OCI-M1 (cell line): ENCODE results near the gene ARHGAP12.
A peak's percentile ranks its signal among the peaks of the same experiment; 100 is the strongest.
"Not testable (repeated sequence)": the region's sequence is repeated elsewhere in the genome, so short reads cannot be mapped to it uniquely, and the experiment has no call there.

Source experiments
- DNase-seq: peaks from one replicate; lab custom pipeline; 2025; lab: John Stamatoyannopoulos, UW

The ARHGAP12 gene, protein sequence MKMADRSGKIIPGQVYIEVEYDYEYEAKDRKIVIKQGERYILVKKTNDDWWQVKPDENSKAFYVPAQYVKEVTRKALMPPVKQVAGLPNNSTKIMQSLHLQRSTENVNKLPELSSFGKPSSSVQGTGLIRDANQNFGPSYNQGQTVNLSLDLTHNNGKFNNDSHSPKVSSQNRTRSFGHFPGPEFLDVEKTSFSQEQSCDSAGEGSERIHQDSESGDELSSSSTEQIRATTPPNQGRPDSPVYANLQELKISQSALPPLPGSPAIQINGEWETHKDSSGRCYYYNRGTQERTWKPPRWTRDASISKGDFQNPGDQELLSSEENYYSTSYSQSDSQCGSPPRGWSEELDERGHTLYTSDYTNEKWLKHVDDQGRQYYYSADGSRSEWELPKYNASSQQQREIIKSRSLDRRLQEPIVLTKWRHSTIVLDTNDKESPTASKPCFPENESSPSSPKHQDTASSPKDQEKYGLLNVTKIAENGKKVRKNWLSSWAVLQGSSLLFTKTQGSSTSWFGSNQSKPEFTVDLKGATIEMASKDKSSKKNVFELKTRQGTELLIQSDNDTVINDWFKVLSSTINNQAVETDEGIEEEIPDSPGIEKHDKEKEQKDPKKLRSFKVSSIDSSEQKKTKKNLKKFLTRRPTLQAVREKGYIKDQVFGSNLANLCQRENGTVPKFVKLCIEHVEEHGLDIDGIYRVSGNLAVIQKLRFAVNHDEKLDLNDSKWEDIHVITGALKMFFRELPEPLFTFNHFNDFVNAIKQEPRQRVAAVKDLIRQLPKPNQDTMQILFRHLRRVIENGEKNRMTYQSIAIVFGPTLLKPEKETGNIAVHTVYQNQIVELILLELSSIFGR

DNA sequence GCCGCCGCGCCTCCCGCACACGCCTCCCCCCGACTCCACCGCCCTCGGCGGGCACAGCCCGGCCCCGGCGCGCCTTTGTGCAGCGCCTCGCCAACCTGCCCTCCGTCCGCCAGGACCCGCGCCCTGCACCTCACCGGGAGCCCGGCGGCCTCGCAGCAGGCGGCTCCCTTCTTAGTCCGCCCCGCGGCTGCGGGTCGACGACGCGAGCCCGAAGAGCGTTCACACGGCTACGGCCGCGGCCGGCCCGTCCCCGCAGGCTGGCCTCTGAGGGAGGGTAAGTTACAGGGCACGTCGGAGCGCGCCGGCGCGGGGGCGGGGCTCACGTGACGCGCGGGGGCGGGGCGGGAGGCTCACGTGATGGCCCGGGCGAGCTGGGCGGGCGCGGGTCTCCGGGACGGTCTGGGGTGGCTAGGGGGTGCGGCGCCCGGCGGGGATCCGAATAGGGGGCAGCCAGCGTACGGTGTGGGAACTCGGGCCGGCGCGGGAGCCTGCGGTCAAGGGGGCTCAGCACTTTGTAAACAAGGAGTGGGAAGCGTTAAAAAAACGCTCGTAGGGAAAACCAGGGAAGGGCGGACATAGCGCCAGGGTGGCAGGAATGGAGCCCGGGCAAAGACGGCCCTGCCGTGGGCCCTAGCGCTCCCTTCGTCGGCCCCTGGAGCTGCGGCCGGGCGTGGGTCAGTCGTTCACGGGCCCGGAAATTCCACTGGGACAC is at the start of gene ARHGAP12:
TSS of gene ARHGAP12 (minus strand) at position 283 of the 712 bp plus-strand sequence. CDS start 19,976 bp downstream, outside the sequence.
- DNase-seq: peak; percentile 89

DNA sequence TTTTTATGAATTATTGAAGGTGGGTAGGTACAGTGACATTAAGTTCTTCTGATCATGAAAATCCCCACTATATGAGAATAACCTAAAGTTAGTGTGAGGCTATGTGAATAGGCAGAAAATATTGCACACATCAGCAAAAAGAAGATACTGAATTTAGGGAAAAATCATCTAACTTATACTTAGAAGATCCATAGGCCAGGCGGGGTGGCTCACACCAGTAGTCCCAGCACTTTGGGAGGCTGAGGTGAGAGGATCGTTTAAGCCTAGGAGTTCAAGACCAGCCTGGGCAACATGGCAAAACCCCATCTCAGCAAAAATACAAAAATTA is 49.5 kb upstream of the ARHGAP12 start:
- DNase-seq: no peak

DNA sequence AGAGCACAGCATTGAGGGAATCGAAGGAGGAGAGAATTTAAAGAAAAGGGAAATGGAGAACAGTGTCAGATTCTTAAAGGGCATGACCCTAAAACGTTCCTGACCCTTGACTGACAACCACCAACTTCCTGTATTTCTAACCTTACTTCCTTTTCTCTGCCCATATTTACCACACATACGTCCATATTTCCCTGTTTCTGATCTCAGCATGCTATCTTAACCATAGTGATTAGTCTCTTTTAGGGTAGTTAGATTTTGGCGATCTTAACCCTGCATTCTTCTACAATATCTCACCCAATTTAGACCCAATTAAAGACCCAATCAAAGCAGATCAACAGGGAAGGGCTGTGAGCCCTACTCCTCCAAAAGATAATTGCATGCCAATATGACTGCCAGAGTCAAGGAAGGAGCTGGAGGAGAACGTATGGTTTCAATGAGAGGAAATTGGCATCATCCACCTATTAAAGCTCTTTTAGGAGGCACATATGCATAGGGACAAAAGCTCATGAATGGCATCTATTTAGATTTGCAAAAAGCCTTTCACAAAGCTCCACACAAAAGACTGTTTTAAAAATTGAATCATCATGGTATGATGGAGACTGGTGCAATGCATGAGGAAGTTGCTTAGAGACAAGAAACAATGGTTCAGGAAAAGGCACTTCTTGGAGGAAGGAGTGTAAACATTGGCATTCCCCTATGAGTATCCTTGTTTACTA is 49.0 kb upstream of the ARHGAP12 start:
- DNase-seq: peak; percentile 88

DNA sequence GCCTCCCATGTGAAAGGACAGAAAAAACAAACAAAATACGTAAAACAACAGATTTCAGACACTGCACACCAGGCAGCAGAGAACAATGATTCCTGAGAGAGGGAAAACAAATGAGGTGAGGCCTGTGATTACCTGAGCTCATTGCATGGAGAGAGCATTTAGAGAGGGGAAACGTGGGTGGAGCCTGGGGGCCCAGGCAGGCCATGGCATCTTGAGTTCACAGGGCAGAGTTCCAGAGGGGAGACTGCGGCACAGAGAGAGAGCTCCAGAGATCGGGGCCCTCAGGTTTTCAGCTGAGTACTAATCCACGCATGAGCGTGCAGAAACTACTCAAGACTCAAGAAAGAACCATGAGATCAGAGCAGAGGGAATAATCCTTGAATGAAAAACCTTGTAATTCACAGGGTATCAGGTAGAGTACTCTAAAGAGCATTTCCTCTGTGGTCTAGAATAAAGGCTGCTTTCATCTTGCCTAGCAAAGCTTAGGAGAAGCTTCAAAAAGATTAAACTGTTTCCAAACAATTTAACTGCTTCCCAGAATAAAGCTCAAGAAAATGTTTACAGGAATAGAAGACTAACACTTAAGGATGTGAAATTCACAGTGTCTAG is 46.6 kb upstream of the ARHGAP12 start:
- DNase-seq: no peak

DNA sequence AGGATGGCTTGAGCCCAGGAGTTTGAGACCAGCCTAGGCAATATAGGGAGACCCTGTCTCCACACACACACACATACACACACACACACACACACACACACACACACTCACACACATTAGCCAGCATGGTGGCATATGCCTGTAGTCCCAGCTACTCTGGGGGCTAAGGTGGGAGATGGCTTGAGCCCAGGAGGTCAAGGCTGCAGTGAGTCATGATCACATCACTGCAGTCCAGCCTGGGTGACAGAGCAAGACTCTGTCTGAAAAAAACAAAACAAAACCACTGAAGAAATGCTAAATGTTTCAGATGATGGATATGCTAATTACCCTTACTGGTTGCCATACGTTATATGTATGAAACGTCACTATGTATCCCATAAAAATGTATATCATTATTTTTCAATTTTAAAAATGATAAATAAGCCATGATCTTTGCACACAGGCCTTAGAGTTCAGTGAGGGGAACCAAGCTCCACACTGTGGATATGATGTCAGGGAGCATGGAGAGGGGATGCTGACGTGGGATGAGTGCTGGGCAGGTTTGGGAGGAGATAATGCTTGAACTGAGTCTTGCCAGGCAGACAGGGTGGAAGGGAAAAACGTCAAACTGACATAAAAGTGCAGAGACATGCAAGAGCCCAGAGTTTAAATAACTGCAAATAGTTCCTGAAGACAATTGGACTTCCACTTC is 45.9 kb upstream of the ARHGAP12 start:
- DNase-seq: no peak

DNA sequence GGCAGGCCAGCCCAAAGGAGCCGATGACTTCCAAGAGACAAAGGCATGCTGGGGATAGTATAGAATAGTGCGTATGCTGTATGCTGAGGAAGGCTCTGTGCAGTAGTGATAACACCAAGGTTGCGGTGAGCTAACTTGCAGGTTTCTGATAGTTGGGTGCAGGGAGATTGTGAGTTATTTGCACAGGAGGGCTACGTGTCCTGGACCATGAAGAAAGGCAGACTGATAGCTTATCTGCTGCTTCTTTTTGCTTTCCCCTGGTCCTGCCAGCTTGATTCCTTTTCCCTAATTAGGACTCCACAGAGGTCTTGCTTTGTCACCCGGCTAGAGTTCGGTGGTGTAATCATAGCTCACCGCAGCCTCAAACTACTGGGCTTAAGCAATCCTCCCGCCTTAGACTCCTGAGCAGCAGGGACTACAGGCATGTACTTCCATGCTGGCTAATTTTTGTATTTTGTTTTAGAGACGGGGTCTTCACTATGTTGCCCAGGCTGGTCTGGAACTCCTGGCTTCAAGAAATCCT is 43.9 kb upstream of the ARHGAP12 start:
- DNase-seq: peak; percentile 95

DNA sequence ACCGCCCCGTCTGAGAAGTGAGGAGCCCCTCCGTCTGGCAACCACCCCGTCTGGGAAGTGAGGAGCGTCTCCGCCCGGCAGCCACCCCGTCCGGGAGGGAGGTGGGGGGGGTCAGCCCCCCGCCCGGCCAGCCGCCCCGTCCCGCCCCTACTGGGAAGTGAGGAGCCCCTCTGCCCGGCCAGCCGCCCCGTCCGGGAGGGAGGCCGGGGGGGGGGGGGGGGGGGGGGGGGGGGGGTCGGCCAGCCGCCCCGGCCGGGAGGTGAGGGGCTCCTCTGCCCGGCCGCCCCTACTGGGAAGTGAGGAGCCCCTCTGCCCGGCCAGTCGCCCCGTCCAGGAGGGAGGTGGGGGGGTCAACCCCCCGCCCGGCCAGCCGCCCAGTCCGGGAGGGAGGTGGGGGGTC is 41.2 kb upstream of the ARHGAP12 start:
- not testable (repeated sequence) for DNase-seq

DNA sequence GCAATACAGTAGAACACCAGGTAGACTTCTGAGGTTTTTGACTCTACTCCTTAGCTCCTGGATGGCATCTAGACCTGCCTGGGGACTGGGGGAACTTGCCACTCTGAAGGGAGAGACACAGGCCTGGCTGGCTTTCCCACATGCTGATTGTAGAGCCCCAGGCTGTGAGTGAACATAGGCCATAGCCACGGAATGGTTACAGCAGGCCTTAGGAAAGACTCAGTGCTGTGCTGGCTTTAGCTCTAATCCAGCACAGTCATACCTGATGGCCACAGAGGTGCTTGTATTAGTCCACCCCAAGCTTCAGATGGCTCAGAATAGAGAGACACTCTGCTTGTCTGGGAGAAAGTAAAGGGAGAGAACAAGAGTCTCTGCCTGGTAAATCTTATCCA is 35.0 kb upstream of the ARHGAP12 start:
- DNase-seq: no peak

DNA sequence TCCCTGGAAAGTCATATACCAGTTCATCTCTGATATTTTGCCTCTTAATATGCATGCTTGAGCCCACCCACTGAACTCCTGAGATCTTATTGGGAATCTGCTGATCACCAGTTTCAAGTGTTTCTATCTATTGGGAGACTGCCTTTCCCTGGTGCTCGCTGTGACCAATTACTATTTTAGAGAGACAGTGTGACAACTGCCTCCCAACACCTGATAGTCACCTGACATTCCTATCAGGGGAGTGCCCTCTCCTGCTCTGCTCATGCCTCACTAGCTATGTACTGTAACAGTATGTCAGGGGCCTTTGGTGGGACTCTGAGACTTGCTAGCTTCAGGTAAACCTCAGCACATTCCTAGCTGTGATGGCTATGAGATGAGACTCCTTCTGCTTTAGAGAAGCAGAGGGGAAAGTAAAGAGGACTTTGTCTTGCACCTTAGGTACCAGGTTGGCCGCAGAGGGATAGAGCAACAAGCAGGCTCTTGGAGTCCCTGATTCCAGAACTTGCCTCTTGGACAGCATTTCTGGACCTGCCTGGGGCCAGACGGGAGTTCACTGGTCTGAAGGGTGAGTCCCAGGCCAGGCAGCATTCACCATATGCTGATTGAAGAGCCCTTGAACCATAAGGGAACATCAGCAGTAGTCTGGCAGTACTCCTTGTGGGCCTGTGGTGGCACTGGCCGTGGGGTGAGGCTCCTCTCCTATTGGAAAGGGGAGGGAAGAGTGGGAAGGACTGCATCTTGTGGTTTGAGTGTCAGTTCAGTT is 34.4 kb upstream of the ARHGAP12 start:
- DNase-seq: no peak

DNA sequence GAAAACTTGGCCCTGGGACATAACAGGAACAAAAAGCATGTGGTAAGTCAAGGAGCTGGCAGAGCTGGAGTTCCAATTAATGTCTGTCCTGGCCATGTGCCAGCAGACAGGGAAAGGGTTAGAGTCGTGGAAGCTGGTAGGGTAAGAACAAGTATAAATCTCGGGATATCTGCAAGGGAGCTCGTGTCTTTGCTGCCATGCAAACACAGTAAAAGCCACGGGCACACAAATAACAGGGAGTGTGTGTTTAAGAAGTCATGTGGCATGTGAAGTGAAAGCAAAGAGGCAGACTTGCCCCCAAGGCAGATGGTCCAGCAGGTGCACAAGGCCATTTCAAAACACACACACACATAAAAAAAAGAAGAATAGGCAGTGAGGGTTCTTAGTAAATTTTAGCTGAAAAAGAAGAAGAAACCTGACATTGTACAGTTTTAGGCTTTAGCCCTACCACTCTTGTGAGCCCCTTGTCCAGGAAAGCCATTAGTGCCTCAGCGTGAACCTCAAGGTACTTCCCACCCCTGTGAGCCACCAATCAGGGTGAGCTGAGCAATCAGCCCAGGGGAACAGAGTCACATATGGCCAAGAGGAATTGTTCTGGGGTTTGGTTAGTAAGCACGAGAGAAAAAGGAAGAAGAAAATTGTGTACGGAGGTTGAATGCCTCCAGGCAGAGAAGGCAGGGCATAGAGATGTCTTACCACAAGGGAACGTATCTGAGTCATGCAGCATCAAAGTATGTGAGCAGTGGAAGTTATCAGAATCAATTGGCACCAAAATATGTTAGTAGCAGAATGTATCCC is 32.8 kb upstream of the ARHGAP12 start:
- DNase-seq: peak; percentile 76

DNA sequence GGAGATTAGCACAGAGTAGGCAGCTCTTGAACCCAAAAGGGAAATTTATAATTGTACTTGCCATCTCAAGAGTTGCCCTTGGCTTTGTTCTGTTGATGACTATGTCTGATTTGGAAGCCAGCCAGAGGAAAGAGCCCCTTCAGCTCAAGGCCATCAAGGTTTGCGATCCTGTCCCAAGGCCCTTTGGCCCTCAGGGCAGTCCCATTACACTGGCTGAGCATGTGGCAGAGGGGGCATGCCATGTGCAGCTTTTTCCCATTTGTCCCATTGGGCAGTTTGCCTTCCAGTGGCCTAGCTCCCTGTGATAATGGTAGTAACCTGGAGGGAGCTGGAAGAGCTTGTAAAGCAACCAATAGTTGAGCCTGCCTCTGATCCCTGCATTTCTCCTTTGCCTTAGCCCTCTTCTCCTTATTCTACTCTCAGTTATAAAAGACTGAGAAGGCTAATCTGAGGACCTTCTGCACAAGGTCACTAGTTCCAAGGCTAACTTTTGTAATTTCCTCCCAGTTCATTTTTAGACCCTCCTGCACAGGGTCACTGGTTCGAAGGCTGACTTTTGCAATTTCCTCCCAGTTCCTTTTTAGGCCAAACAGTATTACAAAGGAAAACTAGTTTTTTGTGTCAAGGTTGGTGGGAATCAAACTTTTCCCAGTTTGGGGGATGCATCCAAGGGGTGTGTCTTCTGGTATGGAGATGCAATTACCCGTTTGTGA is 31.0 kb upstream of the ARHGAP12 start:
- no peak for DNase-seq

DNA sequence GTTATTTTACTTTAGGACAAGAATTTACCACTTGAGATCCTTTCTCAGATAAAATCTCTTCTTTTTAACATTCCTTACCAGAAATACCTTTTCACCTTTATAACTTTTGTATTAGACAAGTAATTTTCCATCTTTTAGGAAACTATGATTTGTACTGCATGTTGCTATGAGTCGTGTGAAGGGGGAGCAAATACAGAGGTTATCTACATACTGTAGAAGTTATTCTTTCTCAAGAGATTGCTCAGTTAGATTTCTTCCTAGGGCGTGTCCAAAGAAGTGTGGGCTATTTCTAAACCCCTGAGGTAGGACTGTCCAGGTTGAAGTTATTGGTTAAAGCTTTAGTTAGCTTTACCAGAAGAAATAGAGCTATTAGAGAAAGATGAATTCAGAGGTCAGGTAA is 30.2 kb upstream of the ARHGAP12 start:
- DNase-seq: no peak

DNA sequence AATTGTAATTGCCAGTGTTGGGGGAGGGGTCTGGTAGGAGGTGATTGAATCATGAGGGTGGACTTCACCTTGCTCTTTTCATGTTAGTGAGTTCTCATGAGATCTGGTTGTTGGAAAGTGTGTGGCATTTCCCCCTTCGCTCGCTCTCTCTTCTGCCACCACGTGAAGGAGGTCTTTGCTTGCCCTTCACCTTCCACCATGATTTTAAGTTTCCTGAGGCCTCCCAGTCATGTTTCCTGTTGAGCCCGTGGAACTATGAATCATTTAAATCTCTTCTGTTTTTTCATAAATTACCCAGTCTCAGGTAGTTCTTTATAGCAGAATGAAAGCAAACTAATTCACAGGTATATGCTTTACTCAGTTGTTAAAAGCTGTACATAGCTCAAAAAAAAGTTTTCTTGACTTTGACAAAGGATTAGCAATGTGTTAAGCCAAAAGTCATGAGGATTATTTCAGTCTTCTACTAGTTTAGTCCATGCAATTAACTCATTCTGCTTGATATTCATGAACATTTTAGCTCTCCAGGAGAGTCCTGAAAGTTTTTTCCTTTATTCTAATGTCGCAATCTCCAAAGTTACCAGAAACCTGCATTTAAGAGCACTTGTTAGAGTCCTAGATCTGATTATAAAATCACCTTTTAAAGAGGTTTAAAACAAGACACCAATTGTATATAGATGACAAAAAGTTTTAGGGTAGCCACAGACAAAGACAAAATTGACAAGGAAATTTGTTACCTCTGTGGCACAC is 27.7 kb upstream of the ARHGAP12 start:
- DNase-seq: no peak

DNA sequence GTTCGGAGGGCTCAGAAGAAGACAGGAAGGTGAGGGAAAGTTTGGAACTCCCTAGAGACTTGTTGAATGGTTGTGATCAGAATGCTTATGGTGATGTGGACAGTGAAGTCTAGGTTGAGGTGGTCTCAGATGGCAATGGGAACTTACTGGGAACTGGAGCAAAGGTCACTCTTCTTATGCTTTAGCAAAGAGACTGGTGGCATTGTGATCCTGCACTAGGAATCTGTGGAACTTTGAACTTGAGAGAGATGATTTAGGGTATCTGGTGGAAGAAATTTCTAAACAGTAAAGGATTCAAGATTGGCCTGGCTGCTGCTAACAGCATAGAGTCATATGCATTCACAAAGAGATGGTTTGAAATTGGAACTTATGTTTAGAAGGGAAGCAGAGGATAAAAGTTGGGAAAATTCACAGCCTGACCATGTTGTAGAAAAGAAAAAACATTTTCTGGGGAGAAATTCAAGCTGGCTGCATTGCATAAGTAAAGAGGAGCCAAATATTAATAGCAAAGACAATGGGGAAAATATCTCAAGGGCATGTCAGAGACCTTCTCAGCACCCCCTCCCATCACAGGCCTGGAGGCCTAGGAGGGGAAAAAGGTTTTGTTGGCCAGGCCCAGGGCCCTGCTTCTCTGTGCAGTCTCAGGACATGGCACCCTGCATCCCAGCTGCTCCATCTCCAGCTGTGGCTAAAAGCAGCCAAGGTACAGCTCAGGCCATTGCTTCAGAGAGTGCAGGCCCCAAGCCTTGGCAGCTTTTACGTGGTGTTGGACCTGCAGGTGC is 26.0 kb upstream of the ARHGAP12 start:
- DNase-seq: no peak

DNA sequence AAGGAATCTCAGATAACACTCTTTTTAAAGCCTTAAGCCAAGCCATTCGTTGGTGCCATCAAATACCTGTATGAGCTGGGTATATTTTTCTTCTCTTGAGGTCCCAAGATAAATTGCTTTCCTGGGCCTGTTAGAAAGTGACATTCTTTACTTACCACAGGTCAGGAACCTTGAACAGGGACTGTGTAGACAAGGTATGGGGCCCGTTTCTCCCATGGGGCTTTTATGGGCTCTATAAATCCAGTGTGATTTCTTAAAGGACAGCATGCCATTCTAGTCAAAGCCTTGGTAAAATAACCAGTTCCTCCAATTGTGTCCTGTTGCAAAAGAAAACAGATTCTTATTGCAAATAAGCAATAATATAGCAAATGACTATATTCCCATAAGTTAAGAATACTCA is 24.8 kb upstream of the ARHGAP12 start:
- DNase-seq: no peak

DNA sequence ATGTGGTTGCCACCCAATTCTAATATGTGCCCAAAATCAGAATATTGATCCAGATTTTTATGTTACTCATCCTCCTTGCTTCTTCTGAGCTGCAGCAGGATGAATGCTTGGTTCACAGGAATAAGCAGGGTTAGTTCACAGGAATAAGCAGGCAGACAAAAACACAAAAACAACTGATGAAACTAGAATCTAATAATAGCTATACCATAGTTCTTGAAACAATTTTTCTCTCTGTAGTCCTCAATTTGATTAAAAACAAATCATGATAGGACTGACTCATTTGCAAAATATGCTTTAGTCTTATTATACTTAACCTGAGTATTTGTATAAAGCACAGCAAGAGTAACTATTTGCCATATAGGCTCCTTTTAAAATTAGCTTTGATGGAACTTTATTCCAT is 24.4 kb upstream of the ARHGAP12 start:
- no peak for DNase-seq

DNA sequence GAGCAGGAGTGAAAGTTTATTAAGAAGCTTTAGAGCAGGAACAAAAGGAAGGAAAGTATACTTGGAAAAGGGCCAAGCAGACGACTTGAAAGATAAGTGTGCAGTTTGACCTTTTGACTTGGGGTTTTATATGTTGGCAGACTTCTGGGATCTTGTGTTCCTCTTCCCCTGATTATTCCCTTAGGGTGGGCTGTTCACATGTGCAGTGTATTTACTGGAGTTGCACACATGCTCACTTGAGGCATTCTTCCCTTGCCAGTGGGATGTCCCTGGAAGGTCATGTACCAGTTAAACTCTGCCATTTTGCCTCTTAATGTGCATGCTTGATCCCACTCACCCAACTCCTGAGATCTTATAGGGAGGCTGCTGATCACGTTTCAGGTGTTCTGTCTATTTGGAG is 23.4 kb upstream of the ARHGAP12 start:
- DNase-seq: peak; percentile 93
